IMR-90 (cell line): ENCODE measurements around the gene BGLAP. TPM values are rescaled to one million over a fixed set of nuclear protein-coding genes. Genes with fewer than 3 reads are reported as not detected.

Source experiments
- ATAC-seq: fragments of 200-7000 bp; cut with Tn5 transposase; 2 replicates; pipeline ENCODE4 v1.9.1; 2020; ENCODE audit warnings: low read depth, mild to moderate bottlenecking, moderate library complexity
- BruUV-seq: library from RNA; stranded (reverse); fragments of 400-500 nt; replicated peaks from 2 replicates; lab custom pipeline; 2021; lab: Mats Ljungman, UMichigan
- CTCF ChIA-PET: fragments of 300-600 bp; formaldehyde crosslinking; extraction: SDS; loops from one replicate; lab custom pipeline; 2021; ENCODE audit warnings: antibody characterized with exemption; lab: Yijun Ruan, JAX
- POLR2A ChIA-PET: fragments of 300-600 bp; sonication (Branson Sonifier 250); formaldehyde crosslinking; loops from one replicate; lab custom pipeline; 2022; ENCODE audit warnings: antibody characterized with exemption; ENCODE audit not compliant: unreplicated experiment; lab: Charles Lee
- DNase-seq: peaks from one replicate; pipeline ENCODE4 v3.0.0; 2013
- H2AFZ ChIP-seq: replicated peaks from 2 replicates; pipeline ENCODE3; 2013; ENCODE audit warnings: low read length, mild to moderate bottlenecking; ENCODE audit not compliant: poor library complexity
- H2AK5ac ChIP-seq: 2 replicates; pipeline ENCODE4 v1.6.1; 2013; ENCODE audit warnings: low read depth, low read length, inconsistent platforms
- H2AK9ac ChIP-seq: replicated peaks from 2 replicates; pipeline ENCODE3; 2013; ENCODE audit warnings: mild to moderate bottlenecking, low read depth, low read length, moderate library complexity; ENCODE audit not compliant: poor library complexity
- H2BK120ac ChIP-seq: 2 replicates; pipeline ENCODE4 v1.6.1; 2013; ENCODE audit warnings: low read depth, low read length, inconsistent platforms
- H2BK15ac ChIP-seq: 3 replicates; pipeline ENCODE4 v1.6.1; 2013; ENCODE audit warnings: low read depth, low read length, inconsistent platforms
- H2BK20ac ChIP-seq: 2 replicates; pipeline ENCODE4 v1.6.1; 2013; ENCODE audit warnings: low read depth, mild to moderate bottlenecking, inconsistent platforms, low read length, moderate library complexity
- H2BK5ac ChIP-seq: 2 replicates; pipeline ENCODE4 v1.6.1; 2013; ENCODE audit warnings: mild to moderate bottlenecking, low read depth, low read length, inconsistent platforms; ENCODE audit not compliant: poor library complexity, severe bottlenecking
- H3K14ac ChIP-seq: replicated peaks from 2 replicates; pipeline ENCODE4 v1.6.1; 2013; ENCODE audit warnings: low read depth, low read length, inconsistent platforms
- H3K18ac ChIP-seq: 2 replicates; pipeline ENCODE4 v1.6.1; 2013; ENCODE audit warnings: low read depth, low read length, control low read depth
- H3K23ac ChIP-seq: 2 replicates; pipeline ENCODE4 v1.6.1; 2013; ENCODE audit warnings: low read depth, low read length, inconsistent platforms
- H3K27ac ChIP-seq: 2 replicates; pipeline ENCODE4 v1.5.1; 2013; ENCODE audit warnings: mild to moderate bottlenecking, control low read depth, low read length; ENCODE audit not compliant: insufficient read depth
- H3K27me3 ChIP-seq: 2 replicates; pipeline ENCODE4 v1.6.1; 2013; ENCODE audit warnings: low read length; ENCODE audit not compliant: control insufficient read depth, insufficient read depth
- H3K36me3 ChIP-seq: 2 replicates; pipeline ENCODE4 v1.6.1; 2013; ENCODE audit warnings: low read length, mixed read lengths; ENCODE audit not compliant: control insufficient read depth, insufficient read depth
- H3K4ac ChIP-seq: 2 replicates; pipeline ENCODE4 v1.6.1; 2013; ENCODE audit warnings: low read depth, low read length, inconsistent platforms
- H3K4me1 ChIP-seq: 2 replicates; pipeline ENCODE4 v1.6.1; 2013; ENCODE audit warnings: low read length, mixed read lengths; ENCODE audit not compliant: control insufficient read depth, insufficient read depth
- H3K4me2 ChIP-seq: 2 replicates; pipeline ENCODE4 v1.6.1; 2013; ENCODE audit warnings: low read depth, mild to moderate bottlenecking, control low read depth, low read length, moderate library complexity
- H3K4me3 ChIP-seq: 2 replicates; pipeline ENCODE4 v1.5.1; 2013; ENCODE audit warnings: low read depth, mild to moderate bottlenecking, control low read depth, low read length, moderate library complexity; ENCODE audit not compliant: insufficient read depth
- H3K56ac ChIP-seq: 2 replicates; pipeline ENCODE4 v1.6.1; 2013; ENCODE audit warnings: low read length, inconsistent platforms; ENCODE audit not compliant: insufficient read depth; ENCODE audit errors: extremely low read depth
- H3K79me1 ChIP-seq, 2 experiments: 2 replicates each; pipeline ENCODE4 v1.6.1; 2013; ENCODE audit warnings: low read length in 2 of 2, inconsistent platforms in 1 of 2, low read depth in 1 of 2
- H3K9ac ChIP-seq: 2 replicates; pipeline ENCODE4 v1.6.1; 2013; ENCODE audit warnings: low read depth, low read length, control low read depth
- H3K9me1 ChIP-seq: 2 replicates; pipeline ENCODE4 v1.6.1; 2013; ENCODE audit warnings: low read length, inconsistent platforms; ENCODE audit not compliant: insufficient read depth
- H3K9me3 ChIP-seq: 2 replicates; pipeline ENCODE4 v1.6.1; 2013; ENCODE audit warnings: low read length; ENCODE audit not compliant: control insufficient read depth, insufficient read depth
- H4K20me1 ChIP-seq: 2 replicates; pipeline ENCODE4 v1.6.1; 2013; ENCODE audit warnings: low read length, inconsistent platforms; ENCODE audit not compliant: insufficient read depth
- H4K5ac ChIP-seq: 2 replicates; pipeline ENCODE4 v1.6.1; 2013; ENCODE audit warnings: mild to moderate bottlenecking, low read depth, low read length, control low read depth
- H4K8ac ChIP-seq, 2 experiments: 2 replicates each; pipeline ENCODE4 v1.6.1; 2013; ENCODE audit warnings: low read depth in 2 of 2, low read length in 2 of 2, control low read depth in 1 of 2, inconsistent platforms in 1 of 2
- H4K91ac ChIP-seq: 2 replicates; pipeline ENCODE4 v1.6.1; 2013; ENCODE audit warnings: low read depth, low read length, inconsistent platforms; ENCODE audit not compliant: insufficient read depth
- FOS ChIP-seq: fragments of 150-350 bp; IDR thresholded peaks from 2 replicates; pipeline ENCODE4 v1.6.1; 2016; ENCODE audit warnings: low read depth, low read length
- MAFK ChIP-seq: IDR thresholded peaks from 2 replicates; pipeline ENCODE4 v1.6.1; 2012; ENCODE audit warnings: low read depth, low read length, improper control_type of control experiment
- MAZ ChIP-seq: IDR thresholded peaks from 2 replicates; pipeline ENCODE4 v1.6.1; 2012; ENCODE audit warnings: low read depth, mild to moderate bottlenecking, low read length, improper control_type of control experiment, moderate library complexity, borderline replicate concordance
- POLR2A ChIP-seq: IDR thresholded peaks from 2 replicates; pipeline ENCODE4 v1.6.1; 2012; ENCODE audit warnings: mild to moderate bottlenecking, low read depth, low read length
- RAD21 ChIP-seq: IDR thresholded peaks from 2 replicates; pipeline ENCODE4 v1.6.1; 2012; ENCODE audit warnings: low read length, improper control_type of control experiment
- RCOR1 ChIP-seq: IDR thresholded peaks from 2 replicates; pipeline ENCODE4 v1.6.1; 2012; ENCODE audit warnings: mild to moderate bottlenecking, low read length, improper control_type of control experiment; ENCODE audit not compliant: insufficient replicate concordance
- whole genome bisulfite sequencing, 2 experiments: methylation state at CpG; one replicate each; pipeline versions ENCODE4 v1.1.5 to v1.1.7; 2013; ENCODE audit warnings: missing lambda C conversion rate in 2 of 2; ENCODE audit not compliant: insufficient read length in 1 of 2; ENCODE audit errors: extremely low coverage in 2 of 2; 5-methylcytosine and 5-hydroxymethylcytosine counted together
- dilution Hi-C: fragments of 300-500 bp; cut with HindIII; formaldehyde crosslinking; loops from one replicate; pipeline ENCODE4 v1.14.3; 2018; ENCODE audit warnings: low sequenced_read_pairs; ENCODE audit not compliant: unreplicated experiment
- in situ Hi-C: fragments of 300-500 bp; cut with MboI; formaldehyde crosslinking; loops from 3 replicates; pipeline ENCODE4 v1.14.3; 2019; ENCODE audit warnings: low sequenced_read_pairs, inconsistent platforms, mixed read lengths
- intact Hi-C: fragments of 100-400 bp; cut with micrococcal nuclease; formaldehyde crosslinking; loops from 2 replicates; pipeline ENCODE4 v1.10.0; 2022
- polyA plus RNA-seq, 3 experiments: library from polyadenylated mRNA; depleted of rRNA; stranded (reverse); fragments of >200 nt; gene quantifications; 2 replicates each; pipeline ENCODE4 v1.2.3, GENCODE V29; 2012; ENCODE audit warnings: low replicate concordance in 1 of 3
- total RNA-seq: library from RNA; depleted of rRNA; stranded (reverse); fragments of >200 nt; gene quantifications from 2 replicates; pipeline ENCODE4 v1.2.3, GENCODE V29; 2012

BGLAP gene
- total and polyA plus RNA-seq, 2 of the 4 experiments (the other 2 are of a cell fraction), result 0.67 TPM; not detected in 1

- no peak overlapping the region; the same call in 1 of the 2 replicates for H3K4me2 ChIP-seq
Observed at GRCh38 chr1:156262461-156263287, 20.7 kb downstream of the BGLAP start.

More at GRCh38 chr1:156262461-156263287, 20.7 kb downstream of the BGLAP start:
- no peak overlapping the region for H4K5ac ChIP-seq
- no peak overlapping the region for H4K91ac ChIP-seq
- H2AK9ac ChIP-seq, result peak overlapping the region; percentile 51
- H3K79me1 ChIP-seq, result peaks cover 20 to 47% of the 10 kb centered on the region in 2 experiments
- ChIA-PET CTCF (interaction anchor here (1.6 kb wide), 1 partner anchor 9 kb away, joined by 4 read pairs; no protein-coding TSS in a partner anchor), POLR2A (no interaction called here)
- in situ Hi-C loops (no loop called here), dilution Hi-C loops (no loop called here), intact Hi-C loops (no loop called here)
- H4K20me1 ChIP-seq, result peaks cover 24% of the 10 kb centered on the region
- DNase-seq, result peak; percentile 80
- H3K18ac ChIP-seq, result no peak overlapping the region
- H2AK5ac ChIP-seq, result peak overlapping the region; percentile 60; the same call in 1 of the 2 replicates
- H3K4ac ChIP-seq, result peak overlapping the region; percentile 10
- H3K56ac ChIP-seq, result 0 out of 2 replicates have a peak overlapping the region, but pooled peaks have one; percentile 31
- H3K9me3 ChIP-seq, result no peaks in the 10 kb centered on the region
- peaks cover 9% of the 10 kb centered on the region for H3K4me1 ChIP-seq
- peaks cover 12% of the 10 kb centered on the region for H3K9me1 ChIP-seq
- H3K27ac ChIP-seq, result no peak overlapping the region; the same call in 1 of the 2 replicates
- TF ChIP-seq POLR2A (no peak), RCOR1 (no peak), FOS (no peak; the same call in 1 of the 2 replicates), MAFK (no peak), RAD21 (no peak), MAZ (no peak)
- no peak overlapping the region for H3K4me3 ChIP-seq
- peak overlapping the region; percentile 8; the same call in 1 of the 2 replicates for H3K14ac ChIP-seq
- ATAC-seq, result peak; percentile 80
- peaks cover 79% of the 10 kb centered on the region for H3K36me3 ChIP-seq
- H2BK120ac ChIP-seq, result peak overlapping the region; percentile 1; the same call in 1 of the 2 replicates
- BruUV-seq, result no TSS peak
- peak overlapping the region in 1 of 2 experiments; percentile 6; a peak in 1 of 4 replicates for H4K8ac ChIP-seq
- WGBS, 2 experiments, result 54% methylated on average over 3 of the region's 9 CpGs; no CpG with 5 or more reads in 1 of the 2 experiments
- H3K9ac ChIP-seq, result no peak overlapping the region
- peak overlapping the region; percentile 26 for H2BK5ac ChIP-seq
- H2BK15ac ChIP-seq, result 0 out of 3 replicates have a peak overlapping the region, but pooled peaks have one; percentile 29
- H2AFZ ChIP-seq, result no peak overlapping the region
- peak overlapping the region; percentile 57; the same call in 1 of the 2 replicates for H2BK20ac ChIP-seq
- H3K23ac ChIP-seq, result 0 out of 2 replicates have a peak overlapping the region, but pooled peaks have one; percentile 17
- no peaks in the 10 kb centered on the region for H3K27me3 ChIP-seq
